ENCODE results near the gene TUBB2B. TPM values are rescaled to one million over a fixed set of nuclear protein-coding genes. Genes with fewer than 3 reads are reported as not detected.

TUBB2B gene
- polyA plus RNA-seq, 3 donors: 0.15 to 3.5 TPM; not detected in 1

GRCh38 chr6:3228771-3229565, 1.5 kb upstream of the TUBB2B start:
- no peak overlapping the region for H3K27ac ChIP-seq (ENCODE audit: low read depth in 1 of 2, low read length in 2 of 2)
- Mint-ChIP-seq H3K4me1 (peaks cover 36% of the 10 kb centered on the region), H3K36me3 (peaks cover 2 to 8% of the 10 kb centered on the region in 2 donors), H3K4me3 (peak overlapping the region; percentile 66 to 89), H3K9me3 (peaks cover 0 to 27% (median 13%) of the 10 kb centered on the region in 7 donors), H3K27me3 (ENCODE audit: low read depth in 3 of 3) (peaks cover 86 to 94% (median 89%) of the 10 kb centered on the region in 3 donors), H3K27ac (peak overlapping the region in 2 of 7 donors; percentile 50 to 65)
- 4% methylated on average over 45 of the region's 62 CpGs for WGBS (ENCODE audit: insufficient coverage)
- H2AFZ ChIP-seq (ENCODE audit: insufficient read depth, low read depth, low read length, poor library complexity, severe bottlenecking): no peak overlapping the region
- peaks cover 0 to 38% of the 10 kb centered on the region in 2 donors for H3K9me3 ChIP-seq (replicated peaks in 1 of 2; ENCODE audit: control insufficient read depth in 1 of 2, insufficient read depth in 1 of 2, low read length in 2 of 2)
- no peaks in the 10 kb centered on the region for H3K79me2 ChIP-seq (ENCODE audit: insufficient read depth, low read length)
- no peak for DNase-seq
- no peaks in the 10 kb centered on the region for H3K36me3 ChIP-seq (replicated peaks in 1 of 2; ENCODE audit: control insufficient read depth in 1 of 2, insufficient read depth in 2 of 2, low read length in 2 of 2)
- intact Hi-C loops (cut with micrococcal nuclease): no loop called here
- peaks cover 27 to 44% of the 10 kb centered on the region in 2 donors for H3K4me1 ChIP-seq (ENCODE audit: control insufficient read depth in 1 of 2, insufficient read depth in 2 of 2, low read length in 2 of 2)
- no peak overlapping the region for H3K9ac ChIP-seq (ENCODE audit: insufficient read depth, low read length, poor library complexity, severe bottlenecking)
- H3K27me3 ChIP-seq (ENCODE audit: control insufficient read depth in 2 of 2, insufficient read depth in 2 of 2, low read length in 2 of 2): peaks cover 72 to 90% of the 10 kb centered on the region in 2 donors
- peak overlapping the region in 1 of 3 experiments; percentile 38 for H3K4me3 ChIP-seq (replicated peaks in 1 of 3; ENCODE audit: low read depth in 2 of 3, low read length in 3 of 3)
- H4K20me1 ChIP-seq (ENCODE audit: insufficient read depth, low read length): no peaks in the 10 kb centered on the region
- H3K4me2 ChIP-seq (replicated peaks; ENCODE audit: extremely low read depth, low read length, poor library complexity, severe bottlenecking): peak overlapping the region; percentile 30
- TF ChIP-seq CTCF (IDR thresholded peaks at IDR 0.05): no peak

- peaks cover 27 to 44% of the 10 kb centered on the region in 2 donors for H3K4me1 ChIP-seq (ENCODE audit: control insufficient read depth in 1 of 2, insufficient read depth in 2 of 2, low read length in 2 of 2)
- peaks cover 0 to 35% of the 10 kb centered on the region in 2 donors for H3K9me3 ChIP-seq (replicated peaks in 1 of 2; ENCODE audit: control insufficient read depth in 1 of 2, insufficient read depth in 1 of 2, low read length in 2 of 2)
- H3K4me2 ChIP-seq (replicated peaks; ENCODE audit: extremely low read depth, low read length, poor library complexity, severe bottlenecking): peak overlapping the region; percentile 68
- Mint-ChIP-seq H3K27me3 (ENCODE audit: low read depth in 3 of 3) (peaks cover 83 to 93% (median 84%) of the 10 kb centered on the region in 3 donors), H3K4me3 (peak overlapping the region in 1 of 2 donors; percentile 83), H3K4me1 (peaks cover 36% of the 10 kb centered on the region), H3K27ac (no peak overlapping the region), H3K9me3 (peaks cover 0 to 27% (median 13%) of the 10 kb centered on the region in 7 donors), H3K36me3 (peaks cover 2 to 8% of the 10 kb centered on the region in 2 donors)
- peaks cover 73 to 90% of the 10 kb centered on the region in 2 donors for H3K27me3 ChIP-seq (ENCODE audit: control insufficient read depth in 2 of 2, insufficient read depth in 2 of 2, low read length in 2 of 2)
- no peak overlapping the region for H2AFZ ChIP-seq (ENCODE audit: insufficient read depth, low read depth, low read length, poor library complexity, severe bottlenecking)
- 4% methylated on average over 29 of the region's 38 CpGs for WGBS (ENCODE audit: insufficient coverage)
- no peak overlapping the region for H3K9ac ChIP-seq (ENCODE audit: insufficient read depth, low read length, poor library complexity, severe bottlenecking)
- no peak overlapping the region for H3K4me3 ChIP-seq (replicated peaks in 1 of 3; ENCODE audit: low read depth in 2 of 3, low read length in 3 of 3)
- DNase-seq: no peak
- no peak overlapping the region for H3K27ac ChIP-seq (ENCODE audit: low read depth in 1 of 2, low read length in 2 of 2)
- H3K36me3 ChIP-seq (replicated peaks in 1 of 2; ENCODE audit: control insufficient read depth in 1 of 2, insufficient read depth in 2 of 2, low read length in 2 of 2): no peaks in the 10 kb centered on the region
- H4K20me1 ChIP-seq (ENCODE audit: insufficient read depth, low read length): no peaks in the 10 kb centered on the region
- no peak for TF ChIP-seq CTCF (IDR thresholded peaks at IDR 0.05)
- intact Hi-C loops (cut with micrococcal nuclease): no loop called here
- H3K79me2 ChIP-seq (ENCODE audit: insufficient read depth, low read length): no peaks in the 10 kb centered on the region
These were observed 706 bp upstream of the TUBB2B start for GRCh38 chr6:3228046-3228671.

Data from CD14-positive monocyte (primary cell).